ENCODE measurements around the gene PTPA.
"Not testable (repeated sequence)": the region's sequence is repeated elsewhere in the genome, so short reads cannot be mapped to it uniquely, and the experiment has no call there.

The PTPA gene

GRCh38 chr9:129109537-129109903, 1.7 kb upstream of the PTPA start:
- DNase-seq (ENCODE audit: low read depth): no peak

DNA sequence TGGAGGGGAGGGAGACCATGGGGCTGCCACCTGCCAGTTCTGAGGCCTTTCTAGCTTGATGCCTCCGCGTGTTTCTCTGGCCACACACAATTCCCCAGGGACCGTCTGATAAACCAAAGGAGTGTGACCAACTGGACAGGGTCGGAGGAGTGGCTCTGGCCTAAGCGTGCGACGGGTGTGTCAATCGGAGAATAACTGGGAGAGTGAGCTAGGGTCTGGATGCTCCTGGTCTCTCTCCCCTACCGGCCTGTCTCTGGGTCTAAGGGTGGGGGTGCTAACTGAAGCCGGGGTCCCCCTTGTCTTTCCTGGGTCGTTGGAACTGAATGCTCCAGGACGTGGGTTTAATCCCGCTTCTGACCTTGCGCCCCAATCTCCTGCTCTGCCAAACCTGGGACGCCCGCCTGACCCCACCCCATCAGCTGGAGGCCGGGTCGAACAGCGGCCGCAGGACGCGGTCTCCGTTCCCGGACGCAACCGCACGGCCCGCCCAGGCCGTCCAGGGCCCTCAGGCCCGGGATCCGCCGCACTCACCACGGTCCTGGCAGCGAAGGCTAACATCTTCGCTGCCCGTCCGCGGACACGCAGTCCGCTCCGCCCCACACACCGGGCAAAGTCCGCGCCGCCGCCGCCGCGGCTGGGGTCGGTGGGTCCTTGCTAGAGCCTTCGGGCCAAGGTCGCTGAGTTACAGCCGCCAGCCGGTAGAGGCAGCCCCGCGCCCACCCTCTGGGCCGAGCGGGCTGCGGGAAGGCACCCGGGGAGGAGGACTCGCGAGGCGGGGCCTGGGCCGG, 1.1 kb upstream of the PTPA start:
- DNase-seq (ENCODE audit: low read depth): no peak

GRCh38 chr9:129111528-129112151, 425 bp downstream of the PTPA start:
- no peak for DNase-seq (ENCODE audit: low read depth)

- not testable (repeated sequence) for DNase-seq (ENCODE audit: low read depth)
Measured at GRCh38 chr9:129112526-129112925, 1.3 kb downstream of the PTPA start.

- no peak for DNase-seq (ENCODE audit: low read depth)
Measured at GRCh38 chr9:129113645-129114304, 2.6 kb downstream of the PTPA start.

- DNase-seq (ENCODE audit: low read depth): no peak
Measured at GRCh38 chr9:129118799-129119198, 7.6 kb downstream of the PTPA start.

DNA sequence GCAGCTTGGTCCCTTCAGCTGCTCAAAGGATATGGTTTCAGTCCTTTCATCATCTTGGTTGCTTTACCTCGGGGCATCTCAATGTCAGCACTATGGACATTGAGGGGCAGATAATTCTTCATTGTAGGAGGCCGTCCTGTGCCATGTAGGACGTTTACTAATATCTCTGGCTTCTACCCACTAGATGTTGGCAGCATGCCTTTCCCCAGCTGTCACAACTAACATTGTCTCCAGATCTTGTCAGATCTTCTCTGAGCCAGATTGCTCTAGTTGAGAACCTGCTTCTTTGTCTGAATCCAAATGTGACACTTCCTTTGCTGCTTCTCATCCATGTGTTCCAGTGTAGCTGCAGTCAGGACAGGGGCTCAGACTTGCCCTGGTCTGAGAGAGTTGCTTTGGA, 10.3 kb downstream of the PTPA start:
- no peak for DNase-seq (ENCODE audit: low read depth)

GRCh38 chr9:129122133-129122532, 10.9 kb downstream of the PTPA start:
- DNase-seq (ENCODE audit: low read depth): no peak

DNA sequence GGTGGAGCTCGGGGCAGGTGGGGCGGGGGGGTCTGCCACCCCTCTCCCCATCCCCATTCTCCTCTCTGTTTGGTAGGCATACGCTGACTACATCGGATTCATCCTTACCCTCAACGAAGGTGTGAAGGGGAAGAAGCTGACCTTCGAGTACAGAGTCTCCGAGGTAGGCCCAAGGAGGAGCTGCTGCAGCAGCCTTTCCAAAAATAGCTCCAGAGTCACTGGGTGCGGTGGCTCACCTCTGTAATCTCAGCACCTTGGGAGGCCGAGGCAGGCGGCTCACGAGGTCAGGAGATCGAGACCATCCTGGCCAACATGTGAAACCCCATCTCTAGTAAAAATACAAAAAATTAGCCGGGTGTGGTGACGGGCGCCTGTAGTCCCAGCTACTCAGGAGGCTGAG, 11.8 kb downstream of the PTPA start:
- DNase-seq (ENCODE audit: low read depth): not testable (repeated sequence)

DNA sequence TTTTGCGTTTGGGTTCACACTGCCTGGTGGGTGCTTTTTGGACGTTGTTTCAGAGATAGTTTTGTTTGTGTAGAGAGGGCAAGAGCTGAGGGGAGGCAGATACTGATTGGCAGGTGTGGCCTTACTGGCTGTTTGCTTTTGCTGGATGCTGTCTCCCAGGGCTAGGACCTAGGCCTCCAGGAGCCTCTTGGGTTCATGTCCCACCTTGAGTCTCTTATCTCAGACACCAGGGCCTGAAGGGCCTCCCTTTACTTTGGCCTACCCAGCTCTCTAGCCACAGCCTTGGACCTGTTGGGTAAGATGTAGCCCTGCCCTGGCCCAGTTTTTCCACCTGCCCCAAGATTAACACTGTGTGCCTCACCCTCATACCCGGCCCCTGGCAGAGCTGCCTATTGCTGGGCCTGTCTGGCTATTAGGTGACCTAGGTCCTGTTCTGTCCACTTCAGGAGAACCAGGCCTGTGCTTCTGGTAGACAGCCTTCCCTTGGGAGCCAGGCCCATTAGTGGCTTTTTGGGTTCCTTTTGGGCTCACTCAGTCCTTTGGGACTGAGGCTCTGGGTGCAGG, 13.4 kb downstream of the PTPA start:
- DNase-seq (ENCODE audit: low read depth): no peak

- DNase-seq (ENCODE audit: low read depth): no peak
Measured at GRCh38 chr9:129125478-129125877, 14.3 kb downstream of the PTPA start.

DNA sequence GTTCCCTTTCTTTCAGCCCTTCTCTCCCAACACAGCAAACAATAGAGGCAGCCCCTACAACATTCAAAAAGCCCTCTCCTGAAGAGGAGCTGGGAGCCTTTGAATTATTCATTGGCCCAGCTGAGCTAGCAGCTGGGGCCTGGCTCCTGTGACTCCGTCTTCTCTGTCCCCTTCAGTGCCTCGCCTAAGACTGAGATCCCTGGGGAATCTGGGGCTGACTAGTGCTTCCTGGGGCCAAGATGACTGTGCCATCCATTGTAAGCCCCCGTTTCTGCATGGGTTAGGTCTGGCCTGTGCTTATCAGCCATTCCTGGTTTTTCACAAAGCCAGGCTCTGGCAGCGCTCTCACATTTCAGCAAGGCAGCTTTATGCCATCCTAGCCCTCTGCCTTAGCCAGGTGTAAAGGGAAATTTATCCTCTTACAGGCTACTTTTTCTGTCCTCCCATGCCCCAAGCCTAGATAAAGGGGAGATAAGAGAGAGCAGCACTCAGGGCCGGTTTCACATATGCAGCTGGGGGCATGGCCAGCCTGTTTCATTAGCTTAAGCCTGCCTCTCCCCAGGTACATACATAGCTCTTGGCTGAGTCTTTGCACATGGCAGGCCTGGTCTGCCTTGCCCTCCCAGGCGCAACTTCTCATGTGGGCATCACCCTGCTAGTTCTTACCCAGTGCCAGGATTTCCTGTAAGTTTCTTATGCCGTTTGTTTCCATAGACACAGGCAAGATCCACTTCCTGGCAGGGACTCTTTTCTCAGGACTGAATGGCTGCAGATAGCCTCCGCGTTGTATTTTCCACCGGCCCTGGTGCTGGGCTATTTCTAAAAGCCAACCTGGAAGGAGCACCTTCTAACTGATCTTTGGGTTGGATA, 15.8 kb downstream of the PTPA start:
- no peak for DNase-seq (ENCODE audit: low read depth)

GRCh38 chr9:129128689-129129088, 17.5 kb downstream of the PTPA start:
- no peak for DNase-seq (ENCODE audit: low read depth)

DNA sequence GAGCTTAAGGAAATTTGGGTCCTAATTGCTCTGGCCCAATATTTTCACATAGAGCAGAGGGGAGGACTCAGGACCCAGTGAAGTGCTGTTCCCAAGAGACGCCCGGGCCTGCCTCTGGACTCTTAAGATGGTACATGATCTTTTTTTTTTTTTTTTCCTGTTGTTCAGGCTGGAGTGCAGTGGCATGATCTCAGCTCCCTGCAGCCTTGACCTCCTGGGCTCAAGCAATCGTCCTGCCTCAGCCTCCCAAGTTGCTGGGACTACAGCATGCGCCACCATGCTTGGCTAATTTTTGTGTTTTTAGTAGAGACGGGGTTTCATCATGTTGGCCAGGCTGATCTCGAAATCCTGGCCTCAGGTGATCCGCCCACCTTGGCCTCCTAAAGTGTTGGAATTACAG, 19.1 kb downstream of the PTPA start:
- DNase-seq (ENCODE audit: low read depth): not testable (repeated sequence)

DNA sequence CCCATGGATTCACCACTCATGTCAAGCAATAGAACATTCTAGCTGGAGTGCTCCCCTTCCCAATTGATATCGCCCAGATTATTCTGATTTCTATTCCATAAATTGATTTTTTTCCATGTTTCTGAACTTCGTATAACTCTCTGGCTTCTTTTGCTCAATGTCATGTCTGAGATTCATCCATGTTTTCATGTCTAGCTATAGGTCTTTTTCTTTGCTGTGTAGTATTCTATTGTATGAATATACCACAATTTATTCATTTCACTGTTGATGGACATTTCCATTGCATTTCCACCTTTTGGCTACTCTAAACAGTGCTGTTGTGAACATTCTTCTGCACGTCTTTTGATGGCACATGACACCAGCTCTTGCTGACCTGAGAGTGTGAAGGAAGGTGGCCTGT, 19.6 kb downstream of the PTPA start:
- DNase-seq (ENCODE audit: low read depth): no peak

GRCh38 chr9:129131300-129132145, 20.3 kb downstream of the PTPA start:
- DNase-seq (ENCODE audit: low read depth): peak; percentile 78

DNA sequence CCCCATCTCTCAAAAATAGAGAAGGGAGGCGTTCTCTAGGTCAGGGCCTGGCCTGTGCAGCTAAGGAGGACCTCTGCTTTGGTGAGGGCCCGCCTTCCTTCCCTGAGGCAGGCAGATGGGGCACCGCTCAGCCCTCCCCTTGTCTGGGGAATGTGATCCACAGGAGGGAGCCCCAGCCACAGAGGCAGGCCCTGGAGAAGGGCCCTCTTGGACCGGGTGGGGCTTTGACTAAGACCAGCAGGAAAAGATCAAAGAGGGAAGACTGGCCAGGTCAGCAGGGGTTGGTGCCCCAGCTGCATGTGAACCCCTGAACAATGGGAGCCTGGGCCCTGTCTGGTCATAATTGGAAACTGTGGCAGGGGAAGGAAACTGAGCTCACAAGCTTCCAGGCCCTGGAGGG, 21.9 kb downstream of the PTPA start:
- no peak for DNase-seq (ENCODE audit: low read depth)

- no peak for DNase-seq (ENCODE audit: low read depth)
Measured at GRCh38 chr9:129135476-129135875, 24.3 kb downstream of the PTPA start.

- no peak for DNase-seq (ENCODE audit: low read depth)
Measured at GRCh38 chr9:129136446-129137035, 25.3 kb downstream of the PTPA start.

GRCh38 chr9:129137292-129138143, 26.3 kb downstream of the PTPA start:
- no peak for DNase-seq (ENCODE audit: low read depth)
